IMR-90 (cell line): ENCODE data around the gene MCF2L2.

Experiments
- BHLHE40 ChIP-seq: fragments of 150-350 bp; IDR thresholded peaks from 2 replicates; pipeline ENCODE4 v1.6.1; 2016; ENCODE audit warnings: mild to moderate bottlenecking, low read depth, low read length
- CEBPB ChIP-seq: IDR thresholded peaks from 2 replicates; pipeline ENCODE4 v1.6.1; 2012; ENCODE audit warnings: low read depth, low read length, improper control_type of control experiment
- FOS ChIP-seq: fragments of 150-350 bp; IDR thresholded peaks from 2 replicates; pipeline ENCODE4 v1.6.1; 2016; ENCODE audit warnings: low read depth, low read length
- MAFK ChIP-seq: IDR thresholded peaks from 2 replicates; pipeline ENCODE4 v1.6.1; 2012; ENCODE audit warnings: low read depth, low read length, improper control_type of control experiment
- MAZ ChIP-seq: IDR thresholded peaks from 2 replicates; pipeline ENCODE4 v1.6.1; 2012; ENCODE audit warnings: low read depth, mild to moderate bottlenecking, low read length, improper control_type of control experiment, moderate library complexity, borderline replicate concordance
- MXI1 ChIP-seq: IDR thresholded peaks from 2 replicates; pipeline ENCODE4 v1.6.1; 2012; ENCODE audit warnings: low read depth, mild to moderate bottlenecking, low read length, moderate library complexity, borderline replicate concordance
- POLR2A ChIP-seq: IDR thresholded peaks from 2 replicates; pipeline ENCODE4 v1.6.1; 2012; ENCODE audit warnings: mild to moderate bottlenecking, low read depth, low read length
- RAD21 ChIP-seq: IDR thresholded peaks from 2 replicates; pipeline ENCODE4 v1.6.1; 2012; ENCODE audit warnings: low read length, improper control_type of control experiment
- RCOR1 ChIP-seq: IDR thresholded peaks from 2 replicates; pipeline ENCODE4 v1.6.1; 2012; ENCODE audit warnings: mild to moderate bottlenecking, low read length, improper control_type of control experiment; ENCODE audit not compliant: insufficient replicate concordance
- RFX5 ChIP-seq: IDR thresholded peaks from 2 replicates; pipeline ENCODE4 v1.8.0; 2012; ENCODE audit warnings: low read depth, mild to moderate bottlenecking, low read length, moderate library complexity
- SMC3 ChIP-seq: fragments of 150-350 bp; IDR thresholded peaks from 2 replicates; pipeline ENCODE4 v1.6.1; 2016; ENCODE audit warnings: low read depth, mild to moderate bottlenecking, antibody characterized with exemption, low read length, moderate library complexity
- TF ChIP-seq, protein P1 (sequence below): conservative IDR thresholded peaks from 2 replicates; pipeline ENCODE4 v1.5.1; 2012; ENCODE audit warnings: mild to moderate bottlenecking, low read depth, low read length, improper control_type of control experiment

- TF ChIP-seq, protein P1, sequence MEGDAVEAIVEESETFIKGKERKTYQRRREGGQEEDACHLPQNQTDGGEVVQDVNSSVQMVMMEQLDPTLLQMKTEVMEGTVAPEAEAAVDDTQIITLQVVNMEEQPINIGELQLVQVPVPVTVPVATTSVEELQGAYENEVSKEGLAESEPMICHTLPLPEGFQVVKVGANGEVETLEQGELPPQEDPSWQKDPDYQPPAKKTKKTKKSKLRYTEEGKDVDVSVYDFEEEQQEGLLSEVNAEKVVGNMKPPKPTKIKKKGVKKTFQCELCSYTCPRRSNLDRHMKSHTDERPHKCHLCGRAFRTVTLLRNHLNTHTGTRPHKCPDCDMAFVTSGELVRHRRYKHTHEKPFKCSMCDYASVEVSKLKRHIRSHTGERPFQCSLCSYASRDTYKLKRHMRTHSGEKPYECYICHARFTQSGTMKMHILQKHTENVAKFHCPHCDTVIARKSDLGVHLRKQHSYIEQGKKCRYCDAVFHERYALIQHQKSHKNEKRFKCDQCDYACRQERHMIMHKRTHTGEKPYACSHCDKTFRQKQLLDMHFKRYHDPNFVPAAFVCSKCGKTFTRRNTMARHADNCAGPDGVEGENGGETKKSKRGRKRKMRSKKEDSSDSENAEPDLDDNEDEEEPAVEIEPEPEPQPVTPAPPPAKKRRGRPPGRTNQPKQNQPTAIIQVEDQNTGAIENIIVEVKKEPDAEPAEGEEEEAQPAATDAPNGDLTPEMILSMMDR: no peak
- TF ChIP-seq CEBPB (no peak), POLR2A (no peak), BHLHE40 (no peak), MAFK (no peak), RFX5 (no peak), FOS (no peak), SMC3 (no peak), RCOR1 (no peak), MAZ (no peak), RAD21 (no peak), MXI1 (no peak)
These were observed 14.6 kb upstream of the MCF2L2 start for GRCh38 chr3:183442994-183443393.
